Measurements from ENCODE around the gene DCTN5.

DCTN5 gene

DNA sequence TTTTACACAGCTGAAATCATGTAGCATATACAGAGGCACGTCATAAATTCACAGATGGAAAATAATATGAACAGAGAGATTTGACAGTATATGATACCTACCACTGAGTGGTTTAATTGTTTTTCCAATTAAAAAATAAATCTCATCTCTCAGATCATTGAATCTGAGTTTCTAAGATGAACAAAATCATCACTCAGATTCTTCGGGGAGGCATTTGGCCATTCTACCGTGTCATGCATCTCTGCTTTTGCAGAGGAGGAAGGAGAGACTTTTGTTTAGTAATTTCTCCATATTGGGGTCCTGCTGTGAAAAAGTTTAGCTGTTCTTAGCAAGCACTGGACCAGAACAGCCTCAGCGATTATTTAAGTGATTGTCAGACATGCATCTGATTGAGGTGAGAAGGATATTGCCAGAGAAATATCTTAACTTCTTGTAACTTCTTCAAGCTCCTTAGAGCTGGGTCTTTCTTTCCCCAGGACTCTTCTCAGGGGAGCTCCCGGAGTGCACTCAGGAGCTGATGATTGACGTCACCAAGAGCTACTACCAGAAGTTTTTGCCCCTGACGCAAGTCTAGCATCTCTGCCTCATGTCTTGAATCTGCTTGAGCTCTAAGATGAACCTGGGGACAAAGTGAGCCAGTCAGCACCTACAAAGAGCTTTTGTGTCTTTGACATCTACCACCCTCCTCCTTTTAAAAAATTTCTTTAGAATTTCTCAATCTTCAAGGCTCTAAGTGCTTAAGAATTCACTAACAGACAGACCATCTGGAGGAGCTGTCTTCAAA is 25.5 kb downstream of the DCTN5 start:
- DNase-seq = no peak

DNA sequence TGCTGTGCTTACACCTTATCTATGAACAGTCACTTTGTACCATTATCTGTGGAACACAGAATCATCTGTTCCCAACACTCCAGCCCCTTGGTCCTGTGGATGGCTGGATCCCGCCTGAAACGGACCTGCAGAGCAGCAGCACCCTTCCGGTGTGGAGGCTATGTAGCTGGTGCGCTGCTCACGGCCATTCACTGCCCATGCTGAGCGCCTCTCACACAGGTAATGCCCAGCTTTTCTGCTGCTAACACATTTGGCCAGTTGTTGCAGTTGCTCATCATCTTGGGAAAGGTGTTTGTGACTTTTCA is 26.0 kb downstream of the DCTN5 start:
- no peak for DNase-seq

- DNase-seq = no peak
Measured at GRCh38 chr16:23668225-23668624, 27.0 kb downstream of the DCTN5 start.

- no peak for DNase-seq
Measured at GRCh38 chr16:23668873-23669272, 27.6 kb downstream of the DCTN5 start.

DNA sequence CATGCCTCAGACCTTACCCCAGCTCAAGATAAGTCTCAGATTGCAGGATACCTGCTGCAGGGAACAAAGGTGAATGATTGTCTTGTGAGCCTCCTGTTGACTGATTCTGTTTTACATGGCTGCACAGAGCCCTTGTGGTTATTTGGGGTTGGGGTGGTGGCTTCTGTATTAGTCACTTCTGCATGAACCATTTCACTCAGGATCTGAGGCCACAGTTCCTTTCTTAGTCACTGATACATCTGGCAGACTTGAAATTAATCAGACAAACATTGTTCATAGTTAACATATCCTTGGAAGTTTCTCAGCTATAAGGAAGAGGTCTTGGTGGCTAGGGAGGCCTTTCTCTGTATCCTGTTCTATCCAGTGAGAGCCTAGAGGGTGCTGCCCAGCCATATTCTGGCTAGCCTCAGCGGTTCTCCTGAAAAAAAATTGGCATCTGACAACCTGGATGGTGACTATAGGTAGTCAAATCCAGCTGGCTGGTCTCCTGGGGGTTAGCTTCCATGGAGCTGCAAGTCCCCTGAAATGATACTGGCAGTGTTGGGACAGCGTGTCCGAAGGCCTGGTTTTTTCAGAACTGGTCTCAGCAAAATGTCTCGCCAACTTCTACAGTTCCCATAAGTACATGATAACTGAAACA is 29.0 kb downstream of the DCTN5 start:
- DNase-seq = no peak

DNA sequence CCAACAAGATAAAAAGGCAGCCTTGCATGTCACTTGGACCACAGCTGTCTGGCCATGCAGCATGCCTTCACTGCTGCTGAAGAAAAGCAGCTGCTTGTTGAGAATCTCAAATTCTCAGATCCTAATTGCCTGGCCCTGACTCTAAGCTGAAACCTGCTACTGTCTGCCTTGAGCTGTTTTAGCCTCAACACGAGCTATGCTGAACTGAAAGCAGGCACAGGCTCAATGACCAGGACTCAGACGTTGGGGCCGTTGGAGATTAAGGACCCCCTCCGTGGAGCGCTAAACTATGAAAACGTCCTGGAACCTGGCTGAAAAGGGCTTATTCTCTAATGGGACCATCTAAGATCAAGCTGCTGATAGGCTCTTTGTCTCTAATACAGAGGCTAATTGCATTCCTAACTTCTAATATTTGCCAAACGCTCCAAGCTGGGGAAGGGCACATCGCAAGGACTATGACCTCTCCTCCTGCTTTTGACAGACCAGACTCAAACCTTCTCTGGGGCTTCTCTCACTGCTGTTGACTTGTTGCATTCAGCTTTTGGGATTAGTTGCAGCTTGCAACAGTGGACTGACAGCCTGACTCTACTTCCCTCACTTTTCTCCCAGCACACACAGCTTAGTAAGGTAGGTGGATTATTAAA is 32.8 kb downstream of the DCTN5 start:
- DNase-seq = no peak

- DNase-seq = no peak
Measured at GRCh38 chr16:23676924-23677480, 35.7 kb downstream of the DCTN5 start.

DNA sequence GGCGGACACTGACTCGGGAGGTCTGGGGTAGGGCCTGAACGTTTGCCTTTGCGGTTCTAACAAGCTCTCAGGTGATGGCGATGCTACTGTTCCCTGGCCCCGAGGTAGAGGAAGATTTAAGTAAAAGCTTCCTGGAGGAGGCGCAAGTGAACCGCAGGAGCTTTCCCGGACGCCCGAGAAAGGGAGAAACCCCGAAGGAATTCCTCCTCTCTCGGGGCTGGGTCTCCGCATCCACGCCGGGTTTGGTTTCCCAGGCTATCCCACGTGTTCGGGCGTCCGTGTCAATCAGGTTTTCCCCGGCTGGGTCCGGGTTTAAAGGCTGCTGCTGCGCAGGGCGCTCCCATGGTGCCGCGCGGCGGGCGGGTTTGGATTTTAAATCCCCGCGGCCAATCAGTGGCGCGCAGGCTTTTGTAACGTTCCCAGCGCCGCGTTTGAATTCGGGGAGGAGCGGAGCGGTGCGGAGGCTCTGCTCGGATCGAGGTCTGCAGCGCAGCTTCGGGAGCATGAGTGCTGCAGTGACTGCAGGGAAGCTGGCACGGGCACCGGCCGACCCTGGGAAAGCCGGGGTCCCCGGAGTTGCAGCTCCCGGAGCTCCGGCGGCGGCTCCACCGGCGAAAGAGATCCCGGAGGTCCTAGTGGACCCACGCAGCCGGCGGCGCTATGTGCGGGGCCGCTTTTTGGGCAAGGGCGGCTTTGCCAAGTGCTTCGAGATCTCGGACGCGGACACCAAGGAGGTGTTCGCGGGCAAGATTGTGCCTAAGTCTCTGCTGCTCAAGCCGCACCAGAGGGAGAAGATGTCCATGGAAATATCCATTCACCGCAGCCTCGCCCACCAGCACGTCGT is 37.4 kb downstream of the DCTN5 start, which contains the start of gene PLK1:
TSS of gene PLK1 (plus strand) at position 460 of the 844 bp plus-strand sequence. CDS start at position 504, 44 bp downstream.
- peak; percentile 26 to 51 (median 40) for DNase-seq

DNA sequence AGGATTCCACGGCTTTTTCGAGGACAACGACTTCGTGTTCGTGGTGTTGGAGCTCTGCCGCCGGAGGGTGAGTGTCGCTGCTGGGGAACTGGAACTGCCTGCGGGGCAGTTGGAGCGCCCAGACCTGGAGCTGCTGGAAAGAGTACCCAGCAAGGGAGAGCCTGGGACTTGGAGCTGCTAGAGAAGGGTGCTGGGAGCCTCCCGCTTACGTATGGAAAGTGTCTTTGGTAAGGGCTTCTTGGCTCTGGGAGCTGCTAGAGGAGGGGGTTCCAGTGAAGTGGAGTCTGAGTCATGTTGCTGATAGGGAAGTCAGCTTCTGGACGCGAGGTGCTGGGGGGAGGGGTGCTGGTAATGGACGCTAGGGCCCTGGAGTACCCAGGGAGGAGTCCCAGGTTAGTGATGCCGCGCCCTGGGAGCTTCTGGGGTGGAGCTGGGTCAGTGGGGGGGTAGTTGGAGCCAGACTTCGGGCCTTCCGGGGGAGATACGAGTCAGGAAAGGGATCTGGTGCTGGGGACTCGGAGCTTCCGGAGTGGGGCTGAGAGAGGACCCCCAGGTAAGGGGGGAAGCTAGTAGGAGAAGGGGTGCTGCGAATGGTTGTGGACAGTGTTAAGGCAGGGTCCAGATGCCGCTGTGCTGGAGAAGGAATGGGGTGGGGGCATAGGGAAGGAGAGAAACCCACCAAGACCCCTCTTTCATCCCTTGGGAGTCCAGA is 38.2 kb downstream of the DCTN5 start:
- no peak for DNase-seq

DNA sequence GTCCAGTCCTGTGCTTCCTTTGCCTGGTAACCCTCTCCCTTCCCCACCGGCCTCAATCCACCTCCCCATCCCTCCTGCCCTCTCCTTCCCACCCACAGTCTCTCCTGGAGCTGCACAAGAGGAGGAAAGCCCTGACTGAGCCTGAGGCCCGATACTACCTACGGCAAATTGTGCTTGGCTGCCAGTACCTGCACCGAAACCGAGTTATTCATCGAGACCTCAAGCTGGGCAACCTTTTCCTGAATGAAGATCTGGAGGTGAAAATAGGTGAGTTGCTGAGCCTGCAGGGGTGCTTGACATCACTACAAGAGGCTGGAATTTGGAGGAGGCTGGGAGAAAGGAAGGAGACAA is 38.7 kb downstream of the DCTN5 start:
- no peak for DNase-seq

GRCh38 chr16:23682181-23682580 is 40.9 kb downstream of the DCTN5 start:
- no peak for DNase-seq

GRCh38 chr16:23683487-23683886 is 42.2 kb downstream of the DCTN5 start:
- no peak for DNase-seq

DNA sequence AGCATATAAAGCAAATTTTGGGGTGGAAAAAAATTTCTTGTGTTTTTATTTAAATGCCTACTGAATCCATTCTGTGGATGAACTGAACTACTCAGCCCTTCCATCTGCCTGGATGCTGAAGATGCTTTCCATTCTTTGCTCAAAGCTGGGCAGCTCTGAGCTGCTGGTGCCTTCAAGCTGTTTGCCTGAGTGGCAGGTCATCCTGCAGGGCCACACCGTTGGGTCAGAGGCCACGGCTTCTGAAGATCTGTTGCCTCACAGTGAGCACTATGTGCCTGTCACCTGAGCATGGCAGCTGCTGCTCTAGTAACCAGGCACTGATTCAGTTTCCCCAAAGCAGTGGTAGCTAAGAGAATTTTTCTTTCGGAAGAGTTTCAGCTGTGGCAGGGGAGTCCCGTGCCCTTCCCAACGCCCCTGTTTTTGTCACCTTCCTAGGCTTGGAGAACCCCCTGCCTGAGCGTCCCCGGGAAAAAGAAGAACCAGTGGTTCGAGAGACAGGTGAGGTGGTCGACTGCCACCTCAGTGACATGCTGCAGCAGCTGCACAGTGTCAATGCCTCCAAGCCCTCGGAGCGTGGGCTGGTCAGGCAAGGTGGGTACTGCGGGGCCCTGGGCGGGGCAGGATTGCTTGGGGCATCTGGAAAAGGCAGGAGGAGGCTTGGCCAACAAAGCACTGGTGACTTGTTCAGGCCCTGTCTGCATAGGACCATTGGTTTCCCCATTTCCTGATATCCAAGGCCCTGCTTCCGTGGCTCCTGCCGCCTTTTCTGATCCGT is 46.0 kb downstream of the DCTN5 start:
- DNase-seq = no peak

GRCh38 chr16:23689442-23690187 is 48.3 kb downstream of the DCTN5 start:
- no peak for DNase-seq

DNA sequence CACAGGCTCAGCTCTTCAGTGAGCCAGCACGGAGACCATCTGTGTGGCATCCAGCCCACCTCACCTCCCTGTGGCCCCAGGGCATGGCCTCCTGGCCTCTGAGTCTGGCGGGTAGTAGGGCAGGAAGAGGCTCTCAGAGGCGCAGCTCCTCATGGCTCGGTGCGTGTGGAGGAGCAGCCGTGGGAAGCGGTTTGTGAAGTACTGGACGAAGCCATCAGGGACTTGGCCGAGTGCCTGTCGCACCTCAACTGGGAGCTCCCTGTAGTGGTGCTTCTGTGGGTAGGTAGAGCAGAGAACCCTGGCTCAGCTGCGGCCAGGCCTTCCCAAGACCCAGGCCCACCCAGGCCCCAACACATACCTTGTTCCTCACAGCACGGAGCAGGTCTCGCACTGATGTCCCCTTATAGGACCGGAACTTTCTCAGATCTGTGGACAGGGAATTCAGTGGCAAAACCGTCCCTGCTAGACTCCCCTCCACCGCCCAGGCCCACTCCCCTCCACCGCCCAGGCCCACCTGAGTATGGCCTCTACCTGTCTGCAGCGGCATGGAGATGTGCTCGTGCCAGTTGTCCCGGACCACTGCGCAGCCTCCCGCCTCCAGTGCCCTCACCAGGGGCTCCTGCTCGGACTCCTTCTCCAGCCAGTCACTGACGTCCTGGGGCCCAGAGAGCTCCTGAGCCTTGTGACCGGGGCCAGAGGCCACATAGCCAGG is 49.7 kb downstream of the DCTN5 start:
- no peak for DNase-seq

- no peak for DNase-seq
Measured at GRCh38 chr16:23691483-23692189, 50.4 kb downstream of the DCTN5 start.

GRCh38 chr16:23692190-23692837 is 51.0 kb downstream of the DCTN5 start:
- no peak for DNase-seq

DNA sequence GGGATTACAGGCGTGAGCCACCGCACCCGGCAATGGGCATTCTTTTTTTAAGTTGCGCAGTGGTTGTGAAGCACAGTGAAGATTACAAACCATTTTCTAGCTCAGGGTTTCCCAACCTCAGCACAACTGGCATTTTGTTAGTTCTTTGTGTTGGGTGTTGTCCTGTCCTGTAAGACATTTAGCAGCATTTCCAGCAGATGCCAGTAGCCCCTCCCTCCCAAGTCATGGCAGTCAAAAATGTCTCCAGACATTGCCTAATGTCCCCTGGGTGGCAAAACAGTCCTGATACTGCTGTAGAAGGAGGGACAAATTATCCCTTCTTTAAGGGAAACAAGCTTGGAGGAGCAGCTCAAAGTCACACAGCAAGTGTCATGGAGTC is 53.0 kb downstream of the DCTN5 start:
- no peak for DNase-seq

Data from activated naive CD4-positive, alpha-beta T cell (primary cell).